ENCODE measurements around the gene PCBP2.
"Not testable (repeated sequence)": the region's sequence is repeated elsewhere in the genome, so short reads cannot be mapped to it uniquely, and the experiment has no call there.

PCBP2 gene

GRCh38 chr12:53441040-53441833, 10.7 kb upstream of the PCBP2 start, which contains the start of gene PRR13:
Gene PRR13, plus strand, starts transcription at chr12:53441734. Its CDS starts 981 bp downstream, at chr12:53442715.
- peak; percentile 96 to 98 for DNase-seq (ENCODE audit: low read depth in 2 of 2)

DNA sequence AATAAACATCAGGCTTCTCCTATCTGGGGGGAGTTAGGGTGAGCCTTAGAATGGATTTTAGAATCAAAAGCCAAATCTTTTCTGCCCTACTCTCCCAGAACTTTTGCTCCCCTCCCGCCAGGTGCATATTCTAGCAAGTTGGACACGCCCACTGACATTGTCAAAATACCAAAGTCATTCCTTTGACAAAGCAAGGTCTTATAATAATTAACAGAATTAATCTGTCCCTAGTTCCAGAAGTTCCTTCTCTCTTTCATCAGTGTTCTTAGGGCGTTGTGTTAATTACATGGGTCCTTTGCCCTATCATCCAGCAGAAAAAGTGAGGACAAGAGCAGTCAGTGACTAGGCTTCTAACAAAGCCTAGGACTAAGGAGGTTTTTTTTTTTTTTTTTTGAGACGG, 7.9 kb upstream of the PCBP2 start:
- DNase-seq (ENCODE audit: low read depth in 2 of 2) = no peak

DNA sequence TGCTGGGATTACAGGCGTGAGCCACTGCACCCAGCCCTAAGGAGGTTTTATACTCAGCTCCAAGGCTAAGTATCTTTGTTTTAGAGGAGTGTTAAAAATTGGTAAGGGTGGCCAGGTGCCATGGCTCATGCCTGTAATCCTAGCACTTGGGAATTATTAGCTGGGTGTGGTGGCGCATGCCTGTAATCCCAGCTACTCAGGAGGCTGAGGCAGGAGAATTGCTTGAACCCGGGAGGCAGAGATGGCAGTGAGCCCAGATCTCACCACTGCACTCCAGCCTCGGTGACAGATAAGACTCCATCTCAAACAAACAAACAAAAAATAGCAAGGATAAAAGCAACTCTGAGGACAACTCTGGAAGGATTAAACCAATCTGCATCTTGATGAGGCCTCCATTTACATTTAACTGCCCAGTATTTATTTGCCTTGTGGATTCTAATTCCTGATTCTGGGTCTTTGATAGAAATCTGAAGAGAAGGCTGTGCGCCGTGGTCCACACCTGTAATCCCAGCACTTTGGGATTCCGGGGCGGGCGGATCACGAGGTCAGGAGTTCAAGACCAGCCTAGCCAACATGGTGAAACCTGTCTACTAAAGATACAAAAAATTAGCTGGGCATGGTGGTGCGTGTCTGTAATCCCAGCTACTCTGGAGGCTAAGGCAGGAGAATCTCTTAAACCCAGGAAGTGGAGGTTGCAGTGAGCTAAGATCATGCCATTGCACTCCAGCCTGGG, 7.1 kb upstream of the PCBP2 start:
- not testable (repeated sequence) for DNase-seq (ENCODE audit: low read depth in 2 of 2)

DNA sequence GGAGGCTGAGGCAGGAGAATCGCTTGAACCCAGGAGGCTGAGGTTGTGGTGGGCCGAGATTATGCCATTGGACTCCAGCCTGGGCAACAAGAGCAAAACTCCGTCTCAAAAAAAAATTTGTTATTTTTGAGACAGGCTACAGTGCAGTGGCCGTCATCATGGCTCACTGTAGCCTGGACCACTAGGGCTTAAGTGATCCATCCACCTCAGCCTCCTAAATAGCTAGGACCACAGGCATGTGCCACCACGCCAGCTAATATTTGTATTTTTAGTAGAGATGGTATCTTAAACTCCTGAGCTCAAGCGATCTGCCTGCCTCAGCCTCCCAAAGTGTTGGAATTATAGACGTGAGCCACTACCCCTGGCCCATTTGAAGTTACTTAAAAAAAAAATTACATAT, 966 bp upstream of the PCBP2 start:
- no peak for DNase-seq (ENCODE audit: low read depth in 2 of 2)

- DNase-seq (ENCODE audit: low read depth in 2 of 2) = peak; percentile 57 to 69
Observed at GRCh38 chr12:53452159-53453077, 516 bp downstream of the PCBP2 start.

DNA sequence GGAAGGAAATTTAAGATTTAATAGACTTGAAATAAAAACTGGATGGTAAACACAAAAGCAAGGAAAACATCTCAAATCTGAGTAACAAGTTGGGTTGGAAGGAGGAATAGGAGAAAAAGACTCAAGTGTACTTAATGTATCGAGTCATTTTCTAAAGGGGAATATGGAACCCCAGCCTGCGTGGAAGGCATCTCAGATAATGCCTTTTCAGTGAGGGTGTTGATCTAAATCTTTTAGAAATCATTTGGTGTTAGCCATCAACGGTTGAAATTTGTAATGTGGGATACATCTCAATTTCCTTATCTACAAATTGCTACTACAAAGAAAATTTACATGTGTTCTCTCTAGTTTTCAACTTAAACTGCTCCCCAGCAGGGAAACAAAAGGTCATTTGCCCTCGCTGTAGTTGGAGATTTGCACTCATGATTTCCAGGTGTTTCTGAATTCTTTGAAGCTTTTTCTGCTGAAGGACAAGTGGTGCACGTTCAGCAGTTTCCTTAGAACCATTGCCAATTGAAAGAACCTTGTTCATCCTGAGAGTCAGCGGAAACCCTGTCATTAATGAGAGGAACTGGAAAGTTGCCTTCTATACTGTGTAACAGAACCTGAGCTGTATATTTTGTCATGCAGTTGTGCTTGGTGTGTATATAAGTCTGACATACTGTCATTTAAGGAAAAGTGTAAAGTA, 2.2 kb downstream of the PCBP2 start:
- DNase-seq (ENCODE audit: low read depth in 2 of 2) = no peak

DNA sequence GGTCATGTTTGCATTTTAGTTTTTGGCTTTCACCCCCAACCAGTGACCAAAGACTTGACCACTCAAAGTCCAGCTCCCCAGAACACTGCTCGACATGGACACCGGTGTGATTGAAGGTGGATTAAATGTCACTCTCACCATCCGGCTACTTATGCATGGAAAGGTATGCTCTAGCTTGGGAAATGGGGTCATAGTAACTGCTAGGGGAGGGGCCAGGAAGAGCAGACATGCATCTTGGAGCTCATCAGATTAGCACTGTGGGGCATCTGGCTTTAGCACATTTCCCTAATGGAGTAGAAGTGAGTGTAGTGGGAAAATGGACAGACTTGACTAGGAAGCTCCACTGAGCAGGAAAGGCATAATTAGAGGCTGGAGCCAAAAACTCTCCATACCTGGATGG, 2.8 kb downstream of the PCBP2 start:
- DNase-seq (ENCODE audit: low read depth in 2 of 2) = no peak

GRCh38 chr12:53456654-53457366, 4.9 kb downstream of the PCBP2 start:
- no peak for DNase-seq (ENCODE audit: low read depth in 2 of 2)

DNA sequence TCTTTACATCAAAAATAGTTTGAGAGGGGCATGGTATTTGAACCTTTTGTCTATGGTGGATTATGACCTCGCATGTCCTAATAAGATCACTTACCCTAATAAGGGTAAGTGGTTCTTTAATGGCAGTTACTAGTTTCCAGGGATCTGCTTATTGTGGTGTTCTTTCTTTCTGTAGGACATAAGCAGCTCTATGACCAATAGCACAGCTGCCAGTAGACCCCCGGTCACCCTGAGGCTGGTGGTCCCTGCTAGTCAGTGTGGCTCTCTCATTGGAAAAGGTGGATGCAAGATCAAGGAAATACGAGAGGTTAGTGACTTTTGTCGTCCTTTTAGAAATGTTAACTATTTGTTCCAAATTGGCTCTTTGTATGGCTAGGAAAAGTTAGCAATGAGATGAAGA, 7.2 kb downstream of the PCBP2 start:
- no peak for DNase-seq (ENCODE audit: low read depth in 2 of 2)

GRCh38 chr12:53461059-53461458, 9.2 kb downstream of the PCBP2 start:
- DNase-seq (ENCODE audit: low read depth in 2 of 2) = no peak

DNA sequence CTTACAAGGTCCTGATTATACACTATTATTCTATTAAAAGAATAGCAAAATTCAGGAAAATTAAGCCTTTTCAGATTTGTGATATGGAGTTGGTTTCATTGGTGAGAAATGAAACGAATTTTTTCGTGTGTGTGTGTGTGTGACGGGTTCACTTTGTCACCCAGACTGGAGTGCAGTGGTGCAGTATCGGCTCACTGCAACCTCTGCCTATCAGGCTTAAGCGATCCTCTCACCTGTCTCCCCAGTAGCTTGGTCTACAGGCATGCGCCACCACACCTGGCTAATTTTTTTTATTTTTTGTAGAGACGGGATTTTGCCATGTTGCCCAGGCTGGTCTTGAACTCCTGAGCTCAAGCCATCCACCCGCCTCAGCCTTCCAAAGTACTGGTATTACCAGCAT, 9.7 kb downstream of the PCBP2 start:
- no peak for DNase-seq (ENCODE audit: low read depth in 2 of 2)

DNA sequence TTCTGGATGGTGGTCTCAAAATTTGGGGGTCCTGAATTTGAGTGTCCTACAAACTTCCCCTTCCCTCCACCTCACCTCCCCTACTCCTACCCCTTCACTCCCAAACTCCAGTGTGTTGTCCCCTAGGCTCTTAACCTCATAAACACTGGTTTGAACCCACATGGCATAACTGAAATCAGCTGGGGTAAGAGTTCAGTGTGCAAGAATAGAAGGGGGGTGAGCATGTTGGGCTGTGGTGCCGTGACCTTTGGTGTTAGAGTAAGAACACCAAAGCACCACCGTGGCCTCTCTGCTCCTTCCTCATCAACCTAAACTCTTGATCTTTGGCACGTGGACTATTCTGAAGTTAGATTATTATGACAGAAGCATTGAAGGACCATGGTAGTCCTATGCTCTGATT, 11.0 kb downstream of the PCBP2 start:
- DNase-seq (ENCODE audit: low read depth in 2 of 2) = no peak

DNA sequence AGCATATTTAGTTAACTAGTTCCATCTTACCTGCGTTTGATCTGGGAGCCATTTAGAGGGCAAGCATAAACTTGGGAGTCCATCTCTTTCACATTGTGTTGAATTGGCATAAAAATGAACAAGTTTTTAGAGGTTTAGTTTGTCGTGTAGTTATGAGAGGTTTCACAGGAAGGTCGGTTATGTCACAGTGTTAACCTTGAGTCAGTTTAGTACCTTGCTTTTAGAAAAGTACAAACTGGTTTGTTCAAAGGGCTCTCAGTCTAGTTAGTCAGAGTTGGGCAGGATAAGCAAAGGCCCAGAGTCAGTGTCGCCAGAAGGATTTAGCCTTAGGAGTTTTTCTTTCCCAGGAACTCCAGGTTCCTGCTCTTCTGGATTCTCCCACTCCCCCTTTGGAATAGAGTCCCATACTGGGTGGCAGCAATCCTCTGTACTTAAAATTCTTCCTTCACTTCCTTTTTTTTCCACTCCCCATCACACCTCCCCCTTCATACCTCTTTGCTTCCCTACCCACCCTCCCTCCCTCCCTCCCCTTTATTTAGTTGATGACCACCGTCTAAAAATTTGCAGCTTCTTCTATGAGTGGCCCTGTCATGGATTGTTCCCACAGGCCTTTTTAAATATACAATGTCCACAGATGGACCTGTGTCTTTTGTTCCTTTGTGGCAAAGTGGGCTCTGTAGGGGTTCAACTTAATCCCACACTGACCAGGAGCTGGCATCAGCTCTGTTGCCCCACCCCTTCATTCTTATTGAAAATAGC, 12.1 kb downstream of the PCBP2 start:
- DNase-seq (ENCODE audit: low read depth in 2 of 2) = no peak

DNA sequence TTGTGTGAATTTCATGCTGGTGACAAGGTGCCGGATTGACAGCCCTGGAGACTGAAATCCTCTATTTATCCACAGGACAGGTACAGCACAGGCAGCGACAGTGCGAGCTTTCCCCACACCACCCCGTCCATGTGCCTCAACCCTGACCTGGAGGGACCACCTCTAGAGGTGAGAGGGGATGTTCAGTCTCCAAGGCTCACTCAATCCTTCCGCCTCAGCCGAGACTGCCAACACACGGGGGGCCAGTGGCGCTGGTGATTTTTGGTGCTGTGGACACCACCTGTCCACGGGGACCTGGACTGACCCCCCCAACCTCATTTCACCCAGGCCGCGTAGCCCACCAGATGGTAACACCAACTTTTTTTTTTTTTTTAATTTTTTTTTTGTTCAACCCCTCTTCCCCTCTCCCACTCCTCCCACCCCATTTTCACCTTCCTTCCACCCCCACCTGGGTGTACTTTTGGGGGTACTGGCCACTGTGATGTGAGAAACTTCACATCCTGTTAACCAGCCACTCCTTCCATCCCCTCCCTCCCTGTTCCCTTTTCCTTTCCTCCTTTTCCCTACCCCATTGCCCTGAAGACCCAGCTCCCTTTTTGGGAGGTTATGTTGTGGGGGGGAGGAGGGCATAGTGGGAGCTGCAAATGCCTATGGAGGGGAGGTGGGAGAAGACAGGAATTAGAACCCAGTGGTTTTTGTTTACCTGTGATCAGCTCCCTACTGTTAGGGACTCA, 12.9 kb downstream of the PCBP2 start:
- no peak for DNase-seq (ENCODE audit: low read depth in 2 of 2)

DNA sequence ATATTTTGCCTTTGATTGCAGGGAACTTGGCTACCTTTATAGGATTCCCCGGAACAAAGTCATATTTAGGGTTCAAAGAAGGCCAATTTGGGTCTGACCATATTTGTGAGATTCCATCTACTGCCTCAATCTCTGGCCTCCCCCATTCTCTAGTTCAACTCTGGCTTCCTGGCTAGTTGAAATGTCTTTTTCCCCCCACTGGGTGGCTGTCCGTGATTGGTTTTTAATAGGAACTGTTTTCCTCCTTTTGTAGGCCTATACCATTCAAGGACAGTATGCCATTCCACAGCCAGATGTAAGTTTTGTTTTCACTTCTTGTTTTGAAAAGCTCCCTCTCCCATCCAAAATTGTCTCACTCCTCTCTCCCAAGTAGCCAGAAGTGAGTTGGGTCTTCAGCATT, 13.8 kb downstream of the PCBP2 start:
- DNase-seq (ENCODE audit: low read depth in 2 of 2) = no peak

GRCh38 chr12:53466640-53467039, 14.7 kb downstream of the PCBP2 start:
- DNase-seq (ENCODE audit: low read depth in 2 of 2) = no peak

- no peak for DNase-seq (ENCODE audit: low read depth in 2 of 2)
Observed at GRCh38 chr12:53467082-53467481, 15.2 kb downstream of the PCBP2 start.

DNA sequence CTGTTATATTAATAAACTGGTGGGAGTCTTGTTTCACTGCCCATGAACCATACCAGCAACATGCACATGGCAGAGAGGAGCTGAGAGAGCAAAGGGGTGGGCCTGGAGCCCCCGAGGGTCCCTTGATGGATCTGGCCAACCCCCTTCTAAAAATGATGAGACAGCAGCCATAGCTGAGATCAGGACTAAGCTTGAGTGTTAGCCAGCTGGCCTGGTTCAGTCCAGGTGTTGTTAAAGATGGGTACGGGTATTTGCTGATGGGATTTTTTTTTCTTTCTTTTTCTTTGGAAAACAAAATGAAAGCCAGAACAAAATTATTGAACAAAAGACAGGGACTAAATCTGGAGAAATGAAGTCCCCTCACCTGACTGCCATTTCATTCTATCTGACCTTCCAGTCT, 16.0 kb downstream of the PCBP2 start:
- DNase-seq (ENCODE audit: low read depth in 2 of 2) = no peak

DNA sequence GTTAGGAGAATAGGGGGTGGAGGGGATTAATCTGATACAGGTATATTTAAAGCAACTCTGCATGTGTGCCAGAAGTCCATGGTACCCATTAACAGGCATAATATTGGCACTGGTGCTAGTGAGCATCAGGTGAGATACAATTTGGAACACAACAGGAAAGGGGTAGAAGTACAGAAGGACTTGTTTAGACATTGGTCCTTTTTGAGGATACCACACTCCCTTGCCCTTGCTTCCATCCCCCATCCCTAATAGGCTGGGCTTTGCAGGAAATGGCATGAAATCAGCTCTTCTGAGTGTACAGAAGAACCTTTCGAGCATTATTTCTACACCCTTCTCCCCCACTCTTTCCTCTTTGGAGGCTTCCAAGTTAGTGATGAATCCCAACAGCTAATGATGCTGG, 16.4 kb downstream of the PCBP2 start:
- DNase-seq (ENCODE audit: low read depth in 2 of 2) = no peak
